CD8-positive, alpha-beta memory T cell (primary cell): ENCODE results near the gene HHATL. TPM values are rescaled to one million over a fixed set of nuclear protein-coding genes. Genes with fewer than 3 reads are reported as not detected.

Experiments used
- CTCF ChIA-PET: fragments of 350-600 bp; sonication (Branson Sonifier 250); formaldehyde crosslinking; loops from one replicate; lab custom pipeline; 2021; ENCODE audit warnings: antibody characterized with exemption; lab: Charles Lee
- POLR2A ChIA-PET: fragments of 350-600 bp; sonication (Branson Sonifier 250); formaldehyde crosslinking; loops from one replicate; lab custom pipeline; 2021; ENCODE audit warnings: antibody characterized with exemption; lab: Charles Lee
- DNase-seq, 5 donors: peaks; one replicate each; pipeline versions ENCODE4 v3.0.0 to v3.0.0-alpha.2; 2020 to 2022; ENCODE audit warnings: mixed read lengths in 1 of 5
- H3K27ac ChIP-seq: one replicate; pipeline ENCODE4 v1.7.0; 2013; ENCODE audit warnings: low read depth, mild to moderate bottlenecking, low read length, moderate library complexity
- H3K27me3 ChIP-seq: 2 replicates; pipeline ENCODE4 v1.7.0; 2013; ENCODE audit warnings: low read length, mild to moderate bottlenecking; ENCODE audit not compliant: insufficient read depth, poor library complexity, severe bottlenecking
- H3K36me3 ChIP-seq: 2 replicates; pipeline ENCODE4 v1.7.0; 2013; ENCODE audit warnings: mild to moderate bottlenecking, low read length, moderate library complexity; ENCODE audit not compliant: insufficient read depth
- H3K4me1 ChIP-seq: 2 replicates; pipeline ENCODE4 v1.7.0; 2013; ENCODE audit warnings: mild to moderate bottlenecking, low read length, moderate library complexity; ENCODE audit not compliant: insufficient read depth
- H3K4me3 ChIP-seq: 2 replicates; pipeline ENCODE4 v1.7.0; 2013; ENCODE audit warnings: mild to moderate bottlenecking, low read length
- H3K9me3 ChIP-seq: 2 replicates; pipeline ENCODE4 v1.7.0; 2013; ENCODE audit warnings: mild to moderate bottlenecking, low read length
- H3K27ac Mint-ChIP-seq, 8 donors: one replicate each; pipeline ENCODE4 v1.8.0; 2020 to 2021; ENCODE audit warnings: mixed read lengths in 8 of 8, mild to moderate bottlenecking in 6 of 8, inconsistent platforms in 3 of 8, moderate library complexity in 3 of 8
- H3K27me3 Mint-ChIP-seq, 2 donors: one replicate each; pipeline ENCODE4 v1.8.0; 2020 to 2021; ENCODE audit warnings: mixed read lengths in 2 of 2, mild to moderate bottlenecking in 1 of 2, moderate library complexity in 1 of 2
- H3K36me3 Mint-ChIP-seq, 3 donors: one replicate each; pipeline ENCODE4 v1.8.0; 2020 to 2021; ENCODE audit warnings: mixed read lengths in 3 of 3, inconsistent platforms in 1 of 3, mild to moderate bottlenecking in 1 of 3
- H3K4me1 Mint-ChIP-seq, 3 donors: one replicate each; pipeline ENCODE4 v1.8.0; 2020 to 2021; ENCODE audit warnings: mixed read lengths in 3 of 3, inconsistent platforms in 1 of 3, mild to moderate bottlenecking in 1 of 3
- H3K4me3 Mint-ChIP-seq, 7 donors: one replicate each; pipeline ENCODE4 v1.8.0; 2020 to 2021; ENCODE audit warnings: mixed read lengths in 7 of 7, mild to moderate bottlenecking in 6 of 7, moderate library complexity in 4 of 7, inconsistent platforms in 2 of 7
- H3K9me3 Mint-ChIP-seq, 5 donors: one replicate each; pipeline ENCODE4 v1.8.0; 2020 to 2022; ENCODE audit warnings: mixed read lengths in 5 of 5, mild to moderate bottlenecking in 3 of 5, moderate library complexity in 2 of 5, inconsistent platforms in 1 of 5
- polyA plus RNA-seq: library from polyadenylated mRNA; unstranded; fragments of 300-500 nt; fragmentation: Illumina TruSeq; gene quantifications from one replicate; pipeline ENCODE4 v1.2.3, GENCODE V29; 2021
- total RNA-seq, 2 experiments: library from RNA; stranded (reverse); gene quantifications; one replicate each; pipeline ENCODE4 v1.2.3, GENCODE V29; 2021

Gene HHATL
- total and polyA plus RNA-seq, 3 experiments from 2014 or later: not detected

DNA sequence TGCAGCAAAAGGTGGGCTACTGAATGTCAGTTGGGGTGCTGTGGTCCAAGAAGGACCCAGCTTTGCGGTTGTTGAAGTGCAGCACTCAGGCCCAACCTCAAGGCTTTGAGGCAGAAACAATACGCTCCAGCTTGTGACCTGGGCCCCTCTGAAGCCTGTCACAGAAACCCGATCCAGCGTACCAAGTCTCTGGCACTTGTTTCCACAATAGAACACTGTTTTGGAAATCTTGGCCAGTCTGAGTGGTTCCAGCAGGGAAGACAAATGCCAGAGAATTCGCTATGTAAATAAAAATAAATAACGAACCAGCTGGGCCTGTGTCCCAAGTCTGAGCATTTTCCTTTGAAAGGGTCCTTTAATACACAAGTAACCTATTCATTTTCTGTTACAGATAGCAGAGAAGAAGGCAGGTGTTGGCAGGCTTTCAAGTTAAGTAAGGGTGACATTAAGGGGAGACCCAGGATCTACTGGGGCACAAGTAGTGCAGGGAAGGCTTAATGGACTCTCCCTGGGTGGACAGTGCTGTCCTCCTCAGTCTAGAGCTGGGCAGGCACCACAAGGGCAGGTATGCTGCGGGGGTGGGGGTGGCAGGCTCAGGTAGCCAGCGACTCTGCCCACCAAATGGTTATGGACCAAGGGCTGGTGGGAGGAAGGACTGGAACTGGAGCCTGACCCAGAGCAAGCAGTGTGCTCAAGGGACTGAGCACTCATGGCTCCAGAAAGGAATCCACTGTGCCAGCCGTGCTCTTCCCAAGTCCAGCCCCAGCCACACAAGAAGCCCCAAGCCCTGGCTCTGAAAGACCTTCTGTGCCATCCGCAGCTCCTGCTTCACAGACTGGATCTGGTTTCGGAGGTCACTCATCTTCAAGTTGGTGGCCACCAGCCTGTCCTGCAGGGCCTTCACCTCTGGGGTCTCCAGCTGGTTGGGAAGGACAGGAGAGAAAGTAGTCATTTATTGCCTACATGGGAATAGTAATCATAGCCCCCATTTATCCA, 44.2 kb upstream of the HHATL start:
- peaks cover 15 to 18% (median 15%) of the 10 kb centered on the region in 3 donors for H3K4me1 Mint-ChIP-seq
- H3K4me1 ChIP-seq: peaks cover 25% of the 10 kb centered on the region
- ChIA-PET CTCF (interaction anchor here (0.9 to 2.9 kb wide), 4 partner anchors 10 to 253 kb away, joined by 3 to 9 read pairs (median 4); partner anchors contain the start of gene VIPR1), POLR2A (no interaction called here)
- H3K36me3 ChIP-seq: no peaks in the 10 kb centered on the region
- peak overlapping the region in 3 of 8 donors; percentile 5 to 49 (median 40) for H3K27ac Mint-ChIP-seq
- no peak overlapping the region for H3K27ac ChIP-seq
- DNase-seq: no peak
- no peaks in the 10 kb centered on the region for H3K27me3 ChIP-seq
- H3K4me3 ChIP-seq: peak overlapping the region; percentile 1
- no peaks in the 10 kb centered on the region for H3K27me3 Mint-ChIP-seq
- no peaks in the 10 kb centered on the region for H3K36me3 Mint-ChIP-seq
- H3K9me3 Mint-ChIP-seq: no peaks in the 10 kb centered on the region
- H3K4me3 Mint-ChIP-seq: no peak overlapping the region
- no peaks in the 10 kb centered on the region for H3K9me3 ChIP-seq

DNA sequence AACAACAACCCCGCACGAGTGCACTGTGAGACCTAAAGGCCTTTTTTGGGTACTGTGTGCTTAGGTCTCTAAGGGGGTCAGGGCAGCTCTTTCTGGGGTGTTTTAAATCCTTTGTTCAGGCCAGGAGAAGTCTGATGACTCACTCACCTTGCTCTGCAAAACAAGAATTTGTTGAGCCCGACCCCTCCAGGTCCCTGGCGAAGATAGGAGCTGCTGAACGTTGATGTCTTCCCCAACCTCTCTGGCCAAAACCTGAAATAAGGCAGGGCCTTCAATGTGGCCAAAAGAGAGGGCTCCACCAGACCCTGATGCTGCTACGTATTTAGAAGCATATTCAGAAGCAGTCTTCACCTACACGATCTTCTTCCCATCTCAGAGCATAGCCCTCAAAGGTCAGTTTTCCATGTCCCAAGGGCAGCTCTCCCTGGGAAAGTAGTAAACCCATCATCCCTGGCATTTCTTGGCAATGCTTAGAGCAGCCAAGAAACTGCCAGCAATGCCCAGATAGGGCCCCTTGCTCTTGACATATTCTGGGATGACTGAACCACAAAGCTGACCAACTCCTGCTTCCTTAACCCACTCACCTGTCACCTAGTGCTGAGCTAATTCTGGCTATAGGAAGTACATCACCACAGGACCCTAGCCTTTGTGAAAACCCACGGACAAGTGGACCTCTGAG, 43.3 kb upstream of the HHATL start:
- Histone ChIP-seq H3K9me3 (no peaks in the 10 kb centered on the region), H3K4me3 (no peak overlapping the region), H3K4me1 (peaks cover 25% of the 10 kb centered on the region), H3K36me3 (no peaks in the 10 kb centered on the region), H3K27me3 (no peaks in the 10 kb centered on the region), H3K27ac (no peak overlapping the region)
- Mint-ChIP-seq H3K36me3 (no peaks in the 10 kb centered on the region), H3K9me3 (no peaks in the 10 kb centered on the region), H3K27me3 (no peaks in the 10 kb centered on the region), H3K27ac (no peak overlapping the region), H3K4me3 (no peak overlapping the region), H3K4me1 (peaks cover 15 to 18% (median 15%) of the 10 kb centered on the region in 3 donors)
- DNase-seq: no peak
- POLR2A ChIA-PET: no interaction called here
- CTCF ChIA-PET: interaction anchor here (0.9 to 2.9 kb wide), 6 partner anchors 11 to 252 kb away, joined by 3 to 9 read pairs (median 4); partner anchors contain the start of genes HIGD1A and VIPR1

DNA sequence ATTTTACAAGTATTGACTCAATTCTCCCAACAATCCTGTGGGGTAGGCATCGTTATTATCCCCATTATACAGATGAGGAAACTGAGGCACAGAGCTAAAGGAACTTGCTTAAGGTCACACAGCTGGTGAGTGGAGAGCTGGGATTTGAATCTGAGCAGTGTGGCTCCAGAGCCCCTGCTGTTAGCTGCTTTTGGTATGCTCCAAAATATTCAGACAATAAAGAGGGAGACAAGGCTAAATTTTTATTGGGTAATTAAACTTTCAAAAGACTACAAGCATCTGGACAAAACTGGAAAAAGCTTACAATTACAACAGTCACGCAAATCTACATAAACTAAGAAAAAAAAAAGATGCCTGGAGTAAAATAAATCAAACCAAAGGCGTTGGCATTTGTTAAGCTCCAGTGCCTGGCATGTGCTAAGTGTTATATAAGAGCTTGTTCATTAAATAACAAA, 42.7 kb upstream of the HHATL start:
- H3K4me3 Mint-ChIP-seq: no peak overlapping the region
- H3K4me1 Mint-ChIP-seq: peaks cover 15 to 18% (median 15%) of the 10 kb centered on the region in 3 donors
- H3K9me3 ChIP-seq: no peaks in the 10 kb centered on the region
- H3K27ac ChIP-seq: no peak overlapping the region
- no peak for DNase-seq
- POLR2A ChIA-PET: no interaction called here
- H3K27ac Mint-ChIP-seq: no peak overlapping the region
- H3K4me3 ChIP-seq: no peak overlapping the region
- CTCF ChIA-PET: interaction anchor here (0.7 to 2.9 kb wide), 6 partner anchors 59 to 251 kb away, joined by 3 to 9 read pairs (median 3); partner anchors contain the start of genes HIGD1A and VIPR1
- peaks cover 25% of the 10 kb centered on the region for H3K4me1 ChIP-seq
- no peaks in the 10 kb centered on the region for H3K27me3 ChIP-seq
- no peaks in the 10 kb centered on the region for H3K36me3 ChIP-seq
- H3K27me3 Mint-ChIP-seq: peaks cover 0 to 2% of the 10 kb centered on the region in 2 donors
- no peaks in the 10 kb centered on the region for H3K36me3 Mint-ChIP-seq
- H3K9me3 Mint-ChIP-seq: no peaks in the 10 kb centered on the region

DNA sequence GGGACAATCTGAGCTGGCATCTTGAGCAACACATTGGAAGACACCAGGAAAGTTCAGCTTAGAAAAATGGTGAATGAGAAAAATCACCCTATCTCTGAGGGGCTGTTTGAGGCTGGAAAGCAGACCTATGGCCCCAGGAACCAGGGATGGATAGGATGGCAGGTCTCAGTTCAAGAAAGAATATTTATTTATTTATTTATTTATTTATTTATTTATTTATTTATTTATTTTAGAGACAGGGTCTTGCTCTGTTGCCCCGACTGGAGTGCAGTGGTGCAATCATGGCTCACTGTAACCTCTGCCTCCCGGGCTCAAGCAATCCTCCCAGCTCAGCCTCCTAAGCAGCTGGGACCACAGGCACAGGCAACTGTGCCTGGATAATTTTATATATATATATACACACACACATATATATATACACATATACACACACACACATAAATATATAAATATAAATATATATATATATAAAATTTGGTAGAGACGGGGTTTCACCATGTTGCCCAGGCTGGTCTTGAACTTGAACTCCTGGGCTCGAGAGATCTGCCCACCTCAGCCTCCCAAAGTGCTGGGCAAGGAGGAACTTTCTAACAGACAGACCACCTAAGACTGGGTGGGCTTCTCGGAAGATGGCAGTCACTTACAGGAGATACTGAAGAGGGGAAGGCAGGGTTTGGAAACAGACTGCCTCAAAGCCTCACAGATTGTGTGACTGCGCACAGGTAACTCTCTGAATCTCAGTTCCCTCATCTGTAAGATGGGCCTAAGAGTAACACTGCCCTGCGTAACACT, 40.8 kb upstream of the HHATL start:
- Histone ChIP-seq H3K4me1 (peaks cover 24% of the 10 kb centered on the region), H3K27me3 (no peaks in the 10 kb centered on the region), H3K9me3 (no peaks in the 10 kb centered on the region), H3K27ac (no peak overlapping the region), H3K4me3 (no peak overlapping the region), H3K36me3 (no peaks in the 10 kb centered on the region)
- ChIA-PET POLR2A (no interaction called here), CTCF (interaction anchor here (1.0 to 2.9 kb wide), 4 partner anchors 8 to 241 kb away, joined by 3 to 9 read pairs (median 3); partner anchors contain the start of gene VIPR1)
- Mint-ChIP-seq H3K4me1 (peaks cover 13 to 16% (median 13%) of the 10 kb centered on the region in 3 donors), H3K36me3 (no peaks in the 10 kb centered on the region), H3K9me3 (no peaks in the 10 kb centered on the region), H3K4me3 (no peak overlapping the region), H3K27ac (peak overlapping the region in 1 of 8 donors; percentile 23), H3K27me3 (peaks cover 0 to 5% of the 10 kb centered on the region in 2 donors)
- DNase-seq: no peak

DNA sequence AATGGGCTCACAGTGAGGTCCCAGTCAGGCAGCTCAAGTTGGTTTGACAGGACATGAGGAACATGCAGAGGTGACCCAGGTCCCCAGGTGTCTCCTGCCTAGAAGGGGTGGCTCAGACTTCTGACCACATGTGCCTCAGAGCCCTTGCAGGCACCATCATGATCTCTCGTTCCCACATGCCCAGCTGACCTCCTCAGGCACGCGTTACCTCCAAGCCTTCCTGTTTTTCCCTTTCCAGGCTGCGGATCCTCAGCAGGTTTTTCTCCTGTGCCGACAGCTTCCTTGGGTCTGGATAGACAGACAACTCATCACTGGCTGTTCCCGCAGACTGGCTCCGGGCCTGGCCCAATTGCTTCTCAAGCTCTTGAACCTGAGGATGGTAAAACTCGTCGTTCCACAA, 40.1 kb upstream of the HHATL start:
- Histone ChIP-seq H3K4me3 (no peak overlapping the region), H3K27ac (no peak overlapping the region), H3K4me1 (peaks cover 17% of the 10 kb centered on the region), H3K9me3 (no peaks in the 10 kb centered on the region), H3K36me3 (no peaks in the 10 kb centered on the region), H3K27me3 (no peaks in the 10 kb centered on the region)
- ChIA-PET CTCF (no interaction called here), POLR2A (no interaction called here)
- Mint-ChIP-seq H3K4me3 (no peak overlapping the region), H3K27me3 (peaks cover 0 to 5% of the 10 kb centered on the region in 2 donors), H3K4me1 (peaks cover 6 to 9% (median 6%) of the 10 kb centered on the region in 3 donors), H3K36me3 (no peaks in the 10 kb centered on the region), H3K9me3 (no peaks in the 10 kb centered on the region), H3K27ac (peak overlapping the region in 1 of 8 donors; percentile 91)
- no peak for DNase-seq

DNA sequence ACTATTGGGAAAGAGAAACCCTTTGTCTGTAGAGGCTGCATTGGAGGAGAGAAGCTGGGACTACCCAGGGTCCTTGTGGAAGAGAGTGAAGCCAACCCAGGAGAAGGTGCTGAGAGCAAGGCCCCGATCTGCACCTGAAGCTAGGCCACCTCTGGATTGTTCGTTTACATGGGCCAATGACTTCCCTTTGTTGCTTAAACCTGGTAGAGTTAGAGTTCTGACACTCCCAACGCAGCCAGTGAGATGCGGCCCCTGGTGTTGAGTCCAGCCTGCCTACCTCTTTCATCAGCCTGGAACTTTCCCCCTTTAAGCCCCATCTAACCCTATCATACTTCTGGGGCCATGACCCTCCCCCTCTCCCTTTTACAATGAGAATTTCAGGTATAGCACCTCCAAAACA, 39.7 kb upstream of the HHATL start:
- peaks cover 2 to 4% (median 2%) of the 10 kb centered on the region in 3 donors for H3K4me1 Mint-ChIP-seq
- H3K4me3 Mint-ChIP-seq: no peak overlapping the region
- no peaks in the 10 kb centered on the region for H3K36me3 Mint-ChIP-seq
- ChIA-PET CTCF (no interaction called here), POLR2A (no interaction called here)
- H3K9me3 Mint-ChIP-seq: no peaks in the 10 kb centered on the region
- H3K27me3 Mint-ChIP-seq: peaks cover 0 to 5% of the 10 kb centered on the region in 2 donors
- Histone ChIP-seq H3K4me3 (no peak overlapping the region), H3K27ac (no peak overlapping the region), H3K9me3 (no peaks in the 10 kb centered on the region), H3K4me1 (peaks cover 12% of the 10 kb centered on the region), H3K36me3 (no peaks in the 10 kb centered on the region), H3K27me3 (no peaks in the 10 kb centered on the region)
- DNase-seq: no peak
- H3K27ac Mint-ChIP-seq: peak overlapping the region in 1 of 8 donors; percentile 60

DNA sequence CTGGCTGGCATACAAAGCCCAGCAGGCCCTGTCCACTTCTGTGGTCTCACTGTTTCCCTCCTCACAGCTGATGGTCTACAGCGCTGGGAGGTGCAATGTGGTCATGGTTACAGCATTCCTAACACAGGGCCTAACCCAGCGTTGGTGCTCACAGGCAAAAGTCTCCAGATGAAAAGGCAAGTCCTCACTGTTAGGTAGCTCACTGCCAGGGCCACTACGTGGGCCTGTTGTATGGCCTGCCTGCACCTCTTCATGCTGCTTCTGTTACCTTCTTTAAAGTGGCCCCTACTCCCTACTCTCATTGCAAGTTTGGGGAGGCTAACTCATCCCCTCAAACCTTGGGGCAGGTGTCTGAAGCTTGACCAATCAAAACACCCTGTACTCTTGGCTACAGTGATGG, 39.2 kb upstream of the HHATL start:
- H3K27ac Mint-ChIP-seq: no peak overlapping the region
- Histone ChIP-seq H3K27ac (no peak overlapping the region), H3K36me3 (no peaks in the 10 kb centered on the region), H3K9me3 (no peaks in the 10 kb centered on the region), H3K4me1 (peaks cover 8% of the 10 kb centered on the region), H3K27me3 (no peaks in the 10 kb centered on the region), H3K4me3 (no peak overlapping the region)
- CTCF ChIA-PET: no interaction called here
- H3K36me3 Mint-ChIP-seq: no peaks in the 10 kb centered on the region
- no peaks in the 10 kb centered on the region for H3K9me3 Mint-ChIP-seq
- H3K27me3 Mint-ChIP-seq: peaks cover 0 to 5% of the 10 kb centered on the region in 2 donors
- peaks cover 0 to 3% (median 0%) of the 10 kb centered on the region in 3 donors for H3K4me1 Mint-ChIP-seq
- DNase-seq: no peak
- no peak overlapping the region for H3K4me3 Mint-ChIP-seq
- POLR2A ChIA-PET: no interaction called here
